ENCODE measurements around the gene FAM240B.

Gene FAM240B

GRCh38 chr9:38720083-38720745, at the start of gene FAM240B:
TSS of gene FAM240B (minus strand) at chr9:38720133. CDS start at chr9:38703999, 16,134 bp downstream.
- Histone ChIP-seq H3K36me3 (no peaks in the 10 kb centered on the region), H3K27ac (no peak within 1 kb of the TSS), H3K4me1 (no peaks in the 10 kb centered on the region), H3K4me3 (no peak within 1 kb of the TSS), H3K9me3 (no peaks in the 10 kb centered on the region), H3K27me3 (no peaks in the 10 kb centered on the region)
- TF ChIP-seq CTCF (IDR thresholded peaks at IDR 0.05): no peak
- intact Hi-C loops (cut with DNase I; ENCODE audit: low total_unique reads): no loop called here
- no peak for DNase-seq

- H3K36me3 ChIP-seq: no peaks in the 10 kb centered on the region
- no peaks in the 10 kb centered on the region for H3K27me3 ChIP-seq
- H3K4me1 ChIP-seq: no peaks in the 10 kb centered on the region
- H3K27ac ChIP-seq: no peak overlapping the region
- H3K4me3 ChIP-seq: no peak overlapping the region
- H3K9me3 ChIP-seq: no peaks in the 10 kb centered on the region
- intact Hi-C loops (cut with DNase I; ENCODE audit: low total_unique reads): no loop called here
- no peak for DNase-seq
- TF ChIP-seq CTCF (IDR thresholded peaks at IDR 0.05): no peak
Measured at GRCh38 chr9:38768351-38768761, 48.4 kb upstream of the FAM240B start.

- intact Hi-C loops (cut with DNase I; ENCODE audit: low total_unique reads): no loop called here
- H3K4me3 ChIP-seq: no peak overlapping the region
- H3K4me1 ChIP-seq: no peaks in the 10 kb centered on the region
- DNase-seq: no peak
- TF ChIP-seq CTCF (IDR thresholded peaks at IDR 0.05): no peak
- no peaks in the 10 kb centered on the region for H3K27me3 ChIP-seq
- H3K9me3 ChIP-seq: no peaks in the 10 kb centered on the region
- no peaks in the 10 kb centered on the region for H3K36me3 ChIP-seq
- no peak overlapping the region for H3K27ac ChIP-seq
Measured at GRCh38 chr9:38765101-38765500, 45.2 kb upstream of the FAM240B start.

- TF ChIP-seq CTCF (IDR thresholded peaks at IDR 0.05): no peak
- intact Hi-C loops (cut with DNase I; ENCODE audit: low total_unique reads): no loop called here
- Histone ChIP-seq H3K4me3 (no peak overlapping the region), H3K27ac (no peak overlapping the region), H3K4me1 (no peaks in the 10 kb centered on the region), H3K27me3 (no peaks in the 10 kb centered on the region), H3K36me3 (no peaks in the 10 kb centered on the region), H3K9me3 (no peaks in the 10 kb centered on the region)
- DNase-seq: no peak
Measured at GRCh38 chr9:38761999-38762398, 42.1 kb upstream of the FAM240B start.

GRCh38 chr9:38761339-38761738, 41.4 kb upstream of the FAM240B start:
- Histone ChIP-seq H3K9me3 (no peaks in the 10 kb centered on the region), H3K4me3 (no peak overlapping the region), H3K27ac (no peak overlapping the region), H3K27me3 (no peaks in the 10 kb centered on the region), H3K4me1 (no peaks in the 10 kb centered on the region), H3K36me3 (no peaks in the 10 kb centered on the region)
- DNase-seq: no peak
- TF ChIP-seq CTCF (IDR thresholded peaks at IDR 0.05): no peak
- intact Hi-C loops (cut with DNase I; ENCODE audit: low total_unique reads): no loop called here

- no peak for TF ChIP-seq CTCF (IDR thresholded peaks at IDR 0.05)
- H3K9me3 ChIP-seq: no peaks in the 10 kb centered on the region
- intact Hi-C loops (cut with DNase I; ENCODE audit: low total_unique reads): no loop called here
- H3K4me1 ChIP-seq: no peaks in the 10 kb centered on the region
- no peak overlapping the region for H3K4me3 ChIP-seq
- DNase-seq: no peak
- no peak overlapping the region for H3K27ac ChIP-seq
- no peaks in the 10 kb centered on the region for H3K36me3 ChIP-seq
- no peaks in the 10 kb centered on the region for H3K27me3 ChIP-seq
Measured at GRCh38 chr9:38756702-38757101, 36.8 kb upstream of the FAM240B start.
